ENCODE data around the gene ZC3H14.

- no peak for TF ChIP-seq CTCF (IDR thresholded peaks at IDR 0.05 in 2 of 3, conservative IDR thresholded peaks at IDR 0.05 in 1 of 3; ENCODE audit: borderline replicate concordance in 1 of 3, insufficient read depth in 1 of 3, low read depth in 2 of 3, low read length in 2 of 3)
- peak; percentile 74; the same call in 1 of the 2 replicates for TF ChIP-seq SIN3A (IDR thresholded peaks at IDR 0.05; ENCODE audit: low read depth)
- TF ChIP-seq POLR2A (IDR thresholded peaks at IDR 0.05; ENCODE audit: borderline replicate concordance, extremely low read depth, insufficient read depth, insufficient read length): no peak
- no peak for TF ChIP-seq ATF3 (IDR thresholded peaks at IDR 0.05)
- TF ChIP-seq MAX (IDR thresholded peaks at IDR 0.05): peak; percentile 88
- peak; percentile 57 for TF ChIP-seq YY1 (IDR thresholded peaks at IDR 0.05; ENCODE audit: extremely low read depth, insufficient replicate concordance, low read depth, low read length)
- TF ChIP-seq ZNF274 (IDR thresholded peaks at IDR 0.05; ENCODE audit: low read depth, low read length): no peak
- no peak for TF ChIP-seq CEBPB (IDR thresholded peaks at IDR 0.05; ENCODE audit: low read depth)
- no peak for TF ChIP-seq ZBTB33 (IDR thresholded peaks at IDR 0.05; ENCODE audit: extremely low read depth, insufficient replicate concordance, low read length)
- TF ChIP-seq EZH2 (IDR thresholded peaks at IDR 0.05): no peak
Measured at GRCh38 chr14:88551094-88551870, 11.6 kb upstream of the ZC3H14 start.
